GM23338 (cell line): Measurements from ENCODE around the gene DSCAML1.

ENCODE experiments used
- CREB1 ChIP-seq: fragments of 250-450 bp; sonication (Bioruptor Pico); IDR thresholded peaks from 2 replicates; pipeline ENCODE4 v1.5.0; 2020; ENCODE audit warnings: low read depth, mild to moderate bottlenecking, moderate library complexity
- EZH2 ChIP-seq: fragments of 200-600 bp; sonication (generic); IDR thresholded peaks from one replicate; pipeline ENCODE4 v1.8.0; 2017; ENCODE audit warnings: antibody characterized with exemption, mild to moderate bottlenecking, low read depth; ENCODE audit not compliant: unreplicated experiment
- EZH2phosphoT487 ChIP-seq: fragments of 200-600 bp; sonication (generic); IDR thresholded peaks from one replicate; pipeline ENCODE4 v1.8.1; 2018; ENCODE audit warnings: antibody characterized with exemption; ENCODE audit not compliant: unreplicated experiment
- JUNB ChIP-seq: IDR thresholded peaks from one replicate; pipeline ENCODE4 v1.6.1; 2016; ENCODE audit warnings: antibody characterized with exemption; ENCODE audit not compliant: unreplicated experiment
- NANOG ChIP-seq: IDR thresholded peaks from 2 replicates; pipeline ENCODE4 v1.6.1; 2016; ENCODE audit warnings: antibody characterized with exemption, borderline replicate concordance
- POLR2AphosphoS5 ChIP-seq: IDR thresholded peaks from 2 replicates; pipeline ENCODE4 v1.6.1; 2016; ENCODE audit warnings: antibody characterized with exemption, low read depth
- REST ChIP-seq: IDR thresholded peaks from one replicate; pipeline ENCODE4 v1.6.1; 2018; ENCODE audit warnings: antibody characterized with exemption; ENCODE audit not compliant: unreplicated experiment
- TF ChIP-seq, protein P1 (sequence below), 2 experiments: fragments of 200-600 bp in 1 of 2; sonication (generic) in 1 of 2; conservative IDR thresholded peaks; 2 replicates each; pipeline versions ENCODE4 v1.5.1 to v1.6.1; 2016 to 2017; ENCODE audit warnings: antibody characterized with exemption in 2 of 2, low read depth in 2 of 2, mild to moderate bottlenecking in 2 of 2, moderate library complexity in 1 of 2
- TF ChIP-seq, protein P2 (sequence below): IDR thresholded peaks from 2 replicates; pipeline ENCODE4 v1.6.1; 2016; ENCODE audit warnings: antibody characterized with exemption

GRCh38 chr11:117481885-117482284, 315.1 kb downstream of the DSCAML1 start:
- TF ChIP-seq EZH2, result no peak
- TF ChIP-seq, protein P1, sequence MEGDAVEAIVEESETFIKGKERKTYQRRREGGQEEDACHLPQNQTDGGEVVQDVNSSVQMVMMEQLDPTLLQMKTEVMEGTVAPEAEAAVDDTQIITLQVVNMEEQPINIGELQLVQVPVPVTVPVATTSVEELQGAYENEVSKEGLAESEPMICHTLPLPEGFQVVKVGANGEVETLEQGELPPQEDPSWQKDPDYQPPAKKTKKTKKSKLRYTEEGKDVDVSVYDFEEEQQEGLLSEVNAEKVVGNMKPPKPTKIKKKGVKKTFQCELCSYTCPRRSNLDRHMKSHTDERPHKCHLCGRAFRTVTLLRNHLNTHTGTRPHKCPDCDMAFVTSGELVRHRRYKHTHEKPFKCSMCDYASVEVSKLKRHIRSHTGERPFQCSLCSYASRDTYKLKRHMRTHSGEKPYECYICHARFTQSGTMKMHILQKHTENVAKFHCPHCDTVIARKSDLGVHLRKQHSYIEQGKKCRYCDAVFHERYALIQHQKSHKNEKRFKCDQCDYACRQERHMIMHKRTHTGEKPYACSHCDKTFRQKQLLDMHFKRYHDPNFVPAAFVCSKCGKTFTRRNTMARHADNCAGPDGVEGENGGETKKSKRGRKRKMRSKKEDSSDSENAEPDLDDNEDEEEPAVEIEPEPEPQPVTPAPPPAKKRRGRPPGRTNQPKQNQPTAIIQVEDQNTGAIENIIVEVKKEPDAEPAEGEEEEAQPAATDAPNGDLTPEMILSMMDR (conservative IDR thresholded peaks at IDR 0.05; ENCODE audit: low read depth in 2 of 2), result no peak
- TF ChIP-seq POLR2AphosphoS5, result no peak
- no peak for TF ChIP-seq EZH2phosphoT487
- TF ChIP-seq NANOG, result no peak
- no peak for TF ChIP-seq REST
- TF ChIP-seq, protein P2, sequence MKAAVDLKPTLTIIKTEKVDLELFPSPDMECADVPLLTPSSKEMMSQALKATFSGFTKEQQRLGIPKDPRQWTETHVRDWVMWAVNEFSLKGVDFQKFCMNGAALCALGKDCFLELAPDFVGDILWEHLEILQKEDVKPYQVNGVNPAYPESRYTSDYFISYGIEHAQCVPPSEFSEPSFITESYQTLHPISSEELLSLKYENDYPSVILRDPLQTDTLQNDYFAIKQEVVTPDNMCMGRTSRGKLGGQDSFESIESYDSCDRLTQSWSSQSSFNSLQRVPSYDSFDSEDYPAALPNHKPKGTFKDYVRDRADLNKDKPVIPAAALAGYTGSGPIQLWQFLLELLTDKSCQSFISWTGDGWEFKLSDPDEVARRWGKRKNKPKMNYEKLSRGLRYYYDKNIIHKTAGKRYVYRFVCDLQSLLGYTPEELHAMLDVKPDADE, result no peak
- TF ChIP-seq CREB1 (CRISPR knock-in tag), result no peak
- TF ChIP-seq JUNB, result no peak
